ENCODE results near the gene ARPC3. TPM values are rescaled to one million over a fixed set of nuclear protein-coding genes. Genes with fewer than 3 reads are reported as not detected.
"Not testable (repeated sequence)": the region's sequence is repeated elsewhere in the genome, so short reads cannot be mapped to it uniquely, and the experiment has no call there.

Gene ARPC3
- total RNA-seq, 2 donors from 2014 or later, result 48.5 to 101 TPM

- 69 to 75% methylated on average over 12 of the region's 12 CpGs for WGBS, 2 donors
- intact Hi-C loops (cut with DNase I), result loop anchor here (2.0 kb wide), 1 partner anchor 331 kb away; no protein-coding TSS in a partner anchor
- Histone ChIP-seq H3K4me3 (peak overlapping the region; percentile 36 to 43), H3K36me3 (replicated peaks in 1 of 2; ENCODE audit: insufficient read depth in 1 of 2, low read depth in 2 of 2) (peaks cover 4 to 8% of the 10 kb centered on the region in 2 donors), H3K4me1 (no peaks in the 10 kb centered on the region), H3K9me3 (no peaks in the 10 kb centered on the region), H3K27me3 (no peaks in the 10 kb centered on the region), H3K27ac (peak overlapping the region in 2 of 4 donors; percentile 51 to 66)
- ATAC-seq, result no peak
- TF ChIP-seq POLR2A (IDR thresholded peaks at IDR 0.05), result no peak
- no peak for TF ChIP-seq CTCF (IDR thresholded peaks at IDR 0.05)
- peak in 1 of 4 donors; percentile 28 for DNase-seq
These were observed 18.1 kb downstream of the ARPC3 start for GRCh38 chr12:110431957-110432587.

GRCh38 chr12:110429676-110430075 is 20.5 kb downstream of the ARPC3 start:
- not testable (repeated sequence) for H3K9me3 ChIP-seq; H3K4me3 ChIP-seq; ATAC-seq; H3K27ac ChIP-seq; H3K36me3 ChIP-seq (replicated peaks in 1 of 2; ENCODE audit: insufficient read depth in 1 of 2, low read depth in 2 of 2); H3K27me3 ChIP-seq; H3K4me1 ChIP-seq; DNase-seq
- WGBS, 2 donors, result 82 to 98% methylated on average over 10 to 15 of the region's 15 CpGs
- intact Hi-C loops (cut with DNase I), result loop anchor here (2.0 kb wide), 1 partner anchor 329 kb away; no protein-coding TSS in a partner anchor

- intact Hi-C loops (cut with DNase I), result no loop called here
- Histone ChIP-seq H3K36me3 (replicated peaks in 1 of 2; ENCODE audit: insufficient read depth in 1 of 2, low read depth in 2 of 2) (no peaks in the 10 kb centered on the region), H3K27ac (no peak overlapping the region), H3K4me1 (no peaks in the 10 kb centered on the region), H3K9me3 (no peaks in the 10 kb centered on the region), H3K27me3 (no peaks in the 10 kb centered on the region), H3K4me3 (no peak overlapping the region)
- ATAC-seq (no peak), DNase-seq (no peak)
- TF ChIP-seq CTCF (IDR thresholded peaks at IDR 0.05) (no peak), POLR2A (IDR thresholded peaks at IDR 0.05) (no peak)
- WGBS, 2 donors, result 28 to 34% methylated on average over 3 of the region's 3 CpGs
These were observed 23.7 kb downstream of the ARPC3 start for GRCh38 chr12:110426406-110426805.

GRCh38 chr12:110424237-110424636 is 25.9 kb downstream of the ARPC3 start:
- intact Hi-C loops (cut with DNase I), result no loop called here
- no peaks in the 10 kb centered on the region for H3K27me3 ChIP-seq
- H3K4me1 ChIP-seq, result no peaks in the 10 kb centered on the region
- H3K27ac ChIP-seq, result no peak overlapping the region
- WGBS, 2 donors, result 41 to 50% methylated on average over 3 of the region's 3 CpGs
- no peak overlapping the region for H3K4me3 ChIP-seq
- H3K36me3 ChIP-seq (replicated peaks in 1 of 2; ENCODE audit: insufficient read depth in 1 of 2, low read depth in 2 of 2), result no peaks in the 10 kb centered on the region
- ATAC-seq (no peak), DNase-seq (no peak)
- H3K9me3 ChIP-seq, result no peaks in the 10 kb centered on the region
- no peak for TF ChIP-seq CTCF (IDR thresholded peaks at IDR 0.05)
- no peak for TF ChIP-seq POLR2A (IDR thresholded peaks at IDR 0.05)

- intact Hi-C loops (cut with DNase I), result no loop called here
- H3K4me3 ChIP-seq, result no peak overlapping the region
- no peaks in the 10 kb centered on the region for H3K27me3 ChIP-seq
- H3K9me3 ChIP-seq, result no peaks in the 10 kb centered on the region
- no peak overlapping the region for H3K27ac ChIP-seq
- no peak for ATAC-seq
- TF ChIP-seq CTCF (IDR thresholded peaks at IDR 0.05), result no peak
- TF ChIP-seq POLR2A (IDR thresholded peaks at IDR 0.05), result no peak
- no peak for DNase-seq
- 75 to 81% methylated on average over 4 of the region's 4 CpGs for WGBS, 2 donors
- no peaks in the 10 kb centered on the region for H3K36me3 ChIP-seq (replicated peaks in 1 of 2; ENCODE audit: insufficient read depth in 1 of 2, low read depth in 2 of 2)
- no peaks in the 10 kb centered on the region for H3K4me1 ChIP-seq
These were observed 28.4 kb downstream of the ARPC3 start for GRCh38 chr12:110421701-110422100.

All from body of pancreas (tissue), 4 donors.